Mesendoderm (in vitro differentiated cells): Measurements from ENCODE around the gene STARD8. TPM values are rescaled to one million over a fixed set of nuclear protein-coding genes. Genes with fewer than 3 reads are reported as not detected.
"Not testable (repeated sequence)": the region's sequence is repeated elsewhere in the genome, so short reads cannot be mapped to it uniquely, and the experiment has no call there.

Experiments
- DNase-seq: peaks from one replicate; pipeline ENCODE4 v3.0.0; 2013
- H2AK5ac ChIP-seq: 2 replicates; pipeline ENCODE4 v1.6.1; 2013; ENCODE audit warnings: low read length, inconsistent platforms
- H2BK120ac ChIP-seq: 2 replicates; pipeline ENCODE4 v1.6.1; 2013; ENCODE audit warnings: low read depth, mild to moderate bottlenecking, low read length, moderate library complexity, mixed read lengths
- H2BK15ac ChIP-seq: replicated peaks from 2 replicates; pipeline ENCODE4 v1.6.1; 2013; ENCODE audit warnings: low read depth, mild to moderate bottlenecking, moderate library complexity
- H2BK5ac ChIP-seq: 2 replicates; pipeline ENCODE4 v1.6.1; 2013; ENCODE audit warnings: low read length, inconsistent platforms
- H3K18ac ChIP-seq: 2 replicates; pipeline ENCODE4 v1.6.1; 2013; ENCODE audit warnings: mild to moderate bottlenecking, low read length, mixed read lengths
- H3K23ac ChIP-seq: one replicate; pipeline ENCODE4 v1.6.1; 2013; ENCODE audit warnings: low read length
- H3K27ac ChIP-seq: 2 replicates; pipeline ENCODE4 v1.5.1; 2013; ENCODE audit warnings: low read depth, mild to moderate bottlenecking, inconsistent platforms, low read length, moderate library complexity
- H3K27me3 ChIP-seq: 2 replicates; pipeline ENCODE4 v1.6.1; 2013; ENCODE audit warnings: low read length, control low read depth, mild to moderate bottlenecking, inconsistent platforms; ENCODE audit not compliant: insufficient read depth, poor library complexity
- H3K36me3 ChIP-seq: 2 replicates; pipeline ENCODE4 v1.6.1; 2013; ENCODE audit warnings: low read length, inconsistent platforms; ENCODE audit not compliant: control insufficient read depth, insufficient read depth
- H3K4ac ChIP-seq: one replicate; pipeline ENCODE4 v1.6.1; 2013; ENCODE audit warnings: low read depth, mild to moderate bottlenecking, low read length, moderate library complexity
- H3K4me1 ChIP-seq: 2 replicates; pipeline ENCODE4 v1.6.1; 2013; ENCODE audit warnings: low read depth, low read length, inconsistent platforms; ENCODE audit not compliant: control insufficient read depth
- H3K4me2 ChIP-seq: 2 replicates; pipeline ENCODE4 v1.6.1; 2013; ENCODE audit warnings: low read length
- H3K4me3 ChIP-seq: 2 replicates; pipeline ENCODE4 v1.5.1; 2013; ENCODE audit warnings: mild to moderate bottlenecking, low read length
- H3K56ac ChIP-seq: one replicate; pipeline ENCODE4 v1.6.1; 2013; ENCODE audit warnings: low read length
- H3K79me1 ChIP-seq: 2 replicates; pipeline ENCODE4 v1.6.1; 2013; ENCODE audit warnings: low read length, inconsistent platforms
- H3K79me2 ChIP-seq: 2 replicates; pipeline ENCODE4 v1.6.1; 2013; ENCODE audit warnings: mild to moderate bottlenecking, low read length; ENCODE audit not compliant: control insufficient read depth, insufficient read depth
- H3K9ac ChIP-seq: 2 replicates; pipeline ENCODE4 v1.6.1; 2013; ENCODE audit warnings: low read length, inconsistent platforms
- H4K5ac ChIP-seq: one replicate; pipeline ENCODE4 v1.6.1; 2013; ENCODE audit warnings: low read length
- H4K8ac ChIP-seq: one replicate; pipeline ENCODE4 v1.6.1; 2013; ENCODE audit warnings: low read depth, mild to moderate bottlenecking, control low read depth, low read length, moderate library complexity
- WGBS: extraction: QIAGEN DNeasy Blood & Tissue Kit; methylation state at CpG from one replicate; pipeline ENCODE4 v1.1.7; 2013; ENCODE audit warnings: low lambda C conversion rate, missing lambda C conversion rate; ENCODE audit not compliant: insufficient coverage; ENCODE audit errors: extremely low coverage; 5-methylcytosine and 5-hydroxymethylcytosine counted together
- polyA plus RNA-seq, 2 experiments: library from polyadenylated mRNA; stranded (reverse); fragments of 200-250 nt; gene quantifications; one replicate each; pipeline ENCODE4 v1.2.3, GENCODE V29; 2013

The STARD8 gene
- polyA plus RNA-seq (2013, experiment 1 of 2): 5.1 TPM
- 5.0 TPM for polyA plus RNA-seq (2013, experiment 2 of 2)

- Histone ChIP-seq H2BK5ac (no peak within 1 kb of the TSS), H4K8ac (no peak within 1 kb of the TSS), H3K27ac (no peak within 1 kb of the TSS), H3K18ac (peak within 1 kb of the TSS; percentile 75), H3K4me1 (no peaks in the 10 kb centered on the region), H2BK120ac (no peak within 1 kb of the TSS), H4K5ac (no peak within 1 kb of the TSS), H3K4me2 (peak within 1 kb of the TSS; percentile 27), H3K56ac (peak within 1 kb of the TSS; percentile 76), H2AK5ac (no peak within 1 kb of the TSS), H3K23ac (no peak within 1 kb of the TSS), H3K79me2 (no peaks in the 10 kb centered on the region), H3K27me3 (no peaks in the 10 kb centered on the region), H3K9ac (peak within 1 kb of the TSS; percentile 13), H3K4me3 (no peak within 1 kb of the TSS), H2BK15ac (no peak within 1 kb of the TSS), H3K4ac (no peak within 1 kb of the TSS), H3K79me1 (no peaks in the 10 kb centered on the region), H3K36me3 (no peaks in the 10 kb centered on the region)
- peak; percentile 78 for DNase-seq
- no CpG with 5 or more reads among the region's 40 CpGs for WGBS
These were observed at the start of gene STARD8 for GRCh38 chrX:68647156-68647957. Gene STARD8, plus strand, starts transcription at chrX:68647666. Its CDS starts 217 bp downstream, at chrX:68647883.

GRCh38 chrX:68598841-68599240 is 48.6 kb upstream of the STARD8 start:
- Histone ChIP-seq H3K27ac (no peak overlapping the region), H3K56ac (no peak overlapping the region), H3K4ac (no peak overlapping the region), H3K4me1 (no peaks in the 10 kb centered on the region), H2BK15ac (no peak overlapping the region), H3K18ac (no peak overlapping the region), H3K4me2 (no peak overlapping the region), H3K79me2 (no peaks in the 10 kb centered on the region), H2BK120ac (no peak overlapping the region), H4K8ac (no peak overlapping the region), H3K79me1 (no peaks in the 10 kb centered on the region), H2AK5ac (no peak overlapping the region), H3K9ac (no peak overlapping the region), H4K5ac (no peak overlapping the region), H3K23ac (no peak overlapping the region), H3K27me3 (no peaks in the 10 kb centered on the region), H2BK5ac (no peak overlapping the region), H3K36me3 (no peaks in the 10 kb centered on the region), H3K4me3 (no peak overlapping the region)
- no CpG with 5 or more reads among the region's 1 CpG for WGBS
- DNase-seq: no peak

- no peak overlapping the region for H2BK15ac ChIP-seq
- no peak overlapping the region for H3K4me2 ChIP-seq
- WGBS: no CpG with 5 or more reads among the region's 3 CpGs
- H3K23ac ChIP-seq: no peak overlapping the region
- H3K79me1 ChIP-seq: no peaks in the 10 kb centered on the region
- H3K27me3 ChIP-seq: no peaks in the 10 kb centered on the region
- H3K79me2 ChIP-seq: no peaks in the 10 kb centered on the region
- no peak overlapping the region for H3K18ac ChIP-seq
- no peak overlapping the region for H2BK120ac ChIP-seq
- H3K56ac ChIP-seq: no peak overlapping the region
- no peak overlapping the region for H3K9ac ChIP-seq
- H3K27ac ChIP-seq: no peak overlapping the region
- no peak overlapping the region for H3K4ac ChIP-seq
- no peaks in the 10 kb centered on the region for H3K4me1 ChIP-seq
- no peak overlapping the region for H3K4me3 ChIP-seq
- DNase-seq: no peak
- H4K5ac ChIP-seq: no peak overlapping the region
- H2AK5ac ChIP-seq: no peak overlapping the region
- H4K8ac ChIP-seq: no peak overlapping the region
- no peak overlapping the region for H2BK5ac ChIP-seq
- no peaks in the 10 kb centered on the region for H3K36me3 ChIP-seq
These were observed 48.0 kb upstream of the STARD8 start for GRCh38 chrX:68599256-68600152.

GRCh38 chrX:68604216-68604615 is 43.2 kb upstream of the STARD8 start:
- H3K4ac ChIP-seq, H2BK15ac ChIP-seq, H2BK5ac ChIP-seq, H3K27ac ChIP-seq, H3K79me1 ChIP-seq, H4K8ac ChIP-seq, DNase-seq, H3K36me3 ChIP-seq, H4K5ac ChIP-seq, H3K4me1 ChIP-seq, H3K18ac ChIP-seq, H3K23ac ChIP-seq, H2BK120ac ChIP-seq, H2AK5ac ChIP-seq, H3K79me2 ChIP-seq, H3K4me3 ChIP-seq, H3K27me3 ChIP-seq, H3K4me2 ChIP-seq, H3K9ac ChIP-seq, H3K56ac ChIP-seq: not testable (repeated sequence)
- WGBS: no CpG with 5 or more reads among the region's 2 CpGs

GRCh38 chrX:68614733-68615132 is 32.7 kb upstream of the STARD8 start:
- not testable (repeated sequence) for H3K27ac ChIP-seq, H3K4me1 ChIP-seq, H3K36me3 ChIP-seq, H3K18ac ChIP-seq, H3K4ac ChIP-seq, H3K23ac ChIP-seq, H2AK5ac ChIP-seq, H2BK15ac ChIP-seq, DNase-seq, H4K5ac ChIP-seq, H3K27me3 ChIP-seq, H2BK120ac ChIP-seq, H3K9ac ChIP-seq, H3K4me3 ChIP-seq, H3K56ac ChIP-seq, H3K79me2 ChIP-seq, H3K79me1 ChIP-seq, H4K8ac ChIP-seq, H2BK5ac ChIP-seq, H3K4me2 ChIP-seq
- no CpG with 5 or more reads among the region's 3 CpGs for WGBS
